K562 treated with DMSO at 1 percent for 24 hours (cell line): ENCODE results near the gene FMO1. TPM values are rescaled to one million over a fixed set of nuclear protein-coding genes. Genes with fewer than 3 reads are reported as not detected.

ENCODE experiments used
- total RNA-seq: library from RNA; unstranded; fragments of 300-600 nt; gene quantifications from 2 replicates; pipeline ENCODE4 v1.2.3, GENCODE V29; 2022; ENCODE audit warnings: low read depth; ENCODE audit not compliant: insufficient read depth

Gene FMO1
- total RNA-seq = not detected in 2 replicates

GRCh38 chr1:171248302-171248701 lies at the start of gene FMO1:
Gene FMO1, plus strand, starts transcription at chr1:171248494. Its CDS starts 9,594 bp downstream, at chr1:171258088.

GRCh38 chr1:171313835-171314320 lies 65.6 kb downstream of the FMO1 start, which contains the start of gene FMO4:
Gene FMO4, plus strand, starts transcription at chr1:171314183. Its CDS starts 5,643 bp downstream, at chr1:171319826.

Other genes with a start within 250 kb of the FMO1 start
- not detected in 2 replicates for gene FMO3, start 157.6 kb upstream of the FMO1 start, total RNA-seq
- gene FMO2, start 63.2 kb upstream of the FMO1 start, total RNA-seq = not detected in 2 replicates
- 0.42 and 0.65 TPM in 2 replicates for gene FMO4, start 65.7 kb downstream of the FMO1 start, total RNA-seq
- gene PRRC2C, start 237.0 kb downstream of the FMO1 start, total RNA-seq = 59.2 and 68.2 TPM in 2 replicates